Liver (tissue), 9 donors: ENCODE measurements around the gene MARCOL. TPM values are rescaled to one million over a fixed set of nuclear protein-coding genes. Genes with fewer than 3 reads are reported as not detected.

ENCODE experiments used
- DNase-seq: peaks from one replicate; pipeline ENCODE4 v3.0.0-alpha.2; 2017; ENCODE audit warnings: low spot score
- H3K27ac ChIP-seq, 2 donors: one replicate each; pipeline ENCODE4 v1.7.0; 2013; ENCODE audit warnings: inconsistent platforms in 2 of 2, low read length in 2 of 2, control low read depth in 1 of 2, low read depth in 1 of 2, mild to moderate bottlenecking in 1 of 2
- H3K27me3 ChIP-seq, 4 donors: one replicate each; pipeline versions ENCODE4 v1.6.1 to v1.7.0; 2013; ENCODE audit warnings: low read length in 3 of 4, inconsistent platforms in 1 of 4, mild to moderate bottlenecking in 1 of 4, moderate library complexity in 1 of 4; ENCODE audit not compliant: control insufficient read depth in 4 of 4, insufficient read depth in 4 of 4
- H3K36me3 ChIP-seq, 4 donors: one replicate each; pipeline versions ENCODE4 v1.6.1 to v1.7.0; 2013; ENCODE audit warnings: low read length in 3 of 4, mild to moderate bottlenecking in 3 of 4, low read depth in 1 of 4, moderate library complexity in 1 of 4; ENCODE audit not compliant: control insufficient read depth in 4 of 4, insufficient read depth in 3 of 4
- H3K4me1 ChIP-seq, 4 donors: one replicate each; pipeline versions ENCODE4 v1.6.1 to v1.7.0; 2013; ENCODE audit warnings: low read length in 3 of 4, mild to moderate bottlenecking in 3 of 4, moderate library complexity in 1 of 4; ENCODE audit not compliant: control insufficient read depth in 4 of 4, insufficient read depth in 4 of 4
- H3K4me3 ChIP-seq, 3 donors: one replicate each; pipeline versions ENCODE4 v1.6.1 to v1.7.0; 2013; ENCODE audit warnings: low read length in 3 of 3, control low read depth in 1 of 3, low read depth in 1 of 3, mild to moderate bottlenecking in 1 of 3
- H3K9ac ChIP-seq, 2 donors: one replicate each; pipeline ENCODE4 v1.7.0; 2013; ENCODE audit warnings: low read length in 2 of 2, mild to moderate bottlenecking in 2 of 2, moderate library complexity in 2 of 2, control low read depth in 1 of 2, low read depth in 1 of 2
- H3K9me3 ChIP-seq, 4 donors: one replicate each; pipeline versions ENCODE4 v1.6.1 to v1.7.0; 2013; ENCODE audit warnings: low read length in 3 of 4; ENCODE audit not compliant: control insufficient read depth in 4 of 4
- CTCF ChIP-seq: fragments of 150-350 bp; IDR thresholded peaks from 2 replicates; pipeline ENCODE4 v1.5.1; 2017; ENCODE audit warnings: improper control_type of control experiment, low read depth, low read length; ENCODE audit not compliant: missing input control
- EGR1 ChIP-seq, 2 donors: IDR thresholded peaks; 2 replicates each; pipeline ENCODE4 v1.6.1; 2016 to 2018; ENCODE audit warnings: antibody characterized with exemption in 2 of 2, low read depth in 2 of 2
- FOXA1 ChIP-seq: IDR thresholded peaks from 2 replicates; pipeline ENCODE4 v1.6.1; 2016; ENCODE audit warnings: antibody characterized with exemption
- FOXA2 ChIP-seq: IDR thresholded peaks from 2 replicates; pipeline ENCODE4 v1.6.1; 2016; ENCODE audit warnings: antibody characterized with exemption
- GABPA ChIP-seq, 2 donors: IDR thresholded peaks in 1 of 2; conservative IDR thresholded peaks in 1 of 2; 2 replicates each; pipeline ENCODE4 v1.6.1; 2016; ENCODE audit warnings: antibody characterized with exemption in 2 of 2, mild to moderate bottlenecking in 1 of 2, moderate library complexity in 1 of 2
- HNF4A ChIP-seq, 2 donors: conservative IDR thresholded peaks; 2 replicates each; pipeline ENCODE4 v1.6.1; 2016; ENCODE audit warnings: antibody characterized with exemption in 2 of 2, mild to moderate bottlenecking in 2 of 2
- HNF4G ChIP-seq: IDR thresholded peaks from 2 replicates; pipeline ENCODE4 v1.6.1; 2016; ENCODE audit warnings: antibody characterized with exemption
- MAX ChIP-seq: IDR thresholded peaks from 2 replicates; pipeline ENCODE4 v1.6.1; 2016; ENCODE audit warnings: antibody characterized with exemption
- NR2F2 ChIP-seq: IDR thresholded peaks from 2 replicates; pipeline ENCODE4 v1.6.1; 2016; ENCODE audit warnings: antibody characterized with exemption
- RAD21 ChIP-seq, 2 donors: IDR thresholded peaks; 2 replicates each; pipeline ENCODE4 v1.6.1; 2016; ENCODE audit warnings: antibody characterized with exemption in 2 of 2, mild to moderate bottlenecking in 2 of 2
- REST ChIP-seq: IDR thresholded peaks from 2 replicates; pipeline ENCODE4 v1.6.1; 2016; ENCODE audit warnings: antibody characterized with exemption, mild to moderate bottlenecking
- RXRA ChIP-seq, 2 donors: IDR thresholded peaks; 2 replicates each; pipeline ENCODE4 v1.6.1; 2017 to 2018; ENCODE audit warnings: antibody characterized with exemption in 2 of 2, mild to moderate bottlenecking in 1 of 2
- SP1 ChIP-seq: IDR thresholded peaks from 2 replicates; pipeline ENCODE4 v1.6.1; 2018; ENCODE audit warnings: antibody characterized with exemption, mild to moderate bottlenecking
- YY1 ChIP-seq: IDR thresholded peaks from 2 replicates; pipeline ENCODE4 v1.6.1; 2016; ENCODE audit warnings: antibody characterized with exemption, mild to moderate bottlenecking
- ZBTB33 ChIP-seq: IDR thresholded peaks from 2 replicates; pipeline ENCODE4 v1.6.1; 2016; ENCODE audit warnings: antibody characterized with exemption
- WGBS: extraction: QIAGEN DNeasy Blood & Tissue Kit; methylation state at CpG from one replicate; pipeline ENCODE4 v1.1.7; 2013; 5-methylcytosine and 5-hydroxymethylcytosine counted together
- polyA plus RNA-seq, 2 donors: library from polyadenylated mRNA; stranded (reverse) in 1 of 2; unstranded in 1 of 2; fragments of 200-250 nt in 1 of 2; fragments of >200 nt in 1 of 2; fragmentation: Nextera tagmentation in 1 of 2; extraction: Ambion mirVana in 1 of 2; gene quantifications; one replicate each; pipeline versions ENCODE4 v1.2.1 to v1.2.3, GENCODE V29; 2013 to 2015
- total RNA-seq, 2 donors: library from RNA; depleted of rRNA; stranded (reverse); fragments of >200 nt; gene quantifications; one replicate each; pipeline ENCODE4 v1.2.3, GENCODE V29; 2014
- donor health status: healthy.
- donor health status: healthy.
- donor health status: healthy.
- donor health status: healthy.
- donor health status: healthy.

MARCOL gene
- total and polyA plus RNA-seq, 4 donors: not detected

GRCh38 chr5:148208226-148208625 is 30.1 kb upstream of the MARCOL start:
- Histone ChIP-seq H3K4me1 (peaks cover 0 to 8% (median 0%) of the 10 kb centered on the region in 4 donors), H3K9ac (no peak overlapping the region), H3K27me3 (no peaks in the 10 kb centered on the region), H3K9me3 (no peaks in the 10 kb centered on the region), H3K36me3 (no peaks in the 10 kb centered on the region), H3K4me3 (no peak overlapping the region), H3K27ac (no peak overlapping the region)
- DNase-seq: no peak
- TF ChIP-seq CTCF (no peak), RAD21 (IDR thresholded peaks at IDR 0.05) (no peak), NR2F2 (no peak), REST (no peak), HNF4G (no peak), MAX (no peak), RXRA (IDR thresholded peaks at IDR 0.05) (no peak), FOXA2 (no peak)

GRCh38 chr5:148209151-148209770 is 29.1 kb upstream of the MARCOL start:
- no peaks in the 10 kb centered on the region for H3K36me3 ChIP-seq
- no peaks in the 10 kb centered on the region for H3K27me3 ChIP-seq
- H3K27ac ChIP-seq: no peak overlapping the region
- H3K4me1 ChIP-seq: peaks cover 0 to 8% (median 0%) of the 10 kb centered on the region in 4 donors
- 58% methylated on average over 3 of the region's 3 CpGs for WGBS
- no peaks in the 10 kb centered on the region for H3K9me3 ChIP-seq
- TF ChIP-seq HNF4A (conservative IDR thresholded peaks at IDR 0.05) (no peak), RXRA (IDR thresholded peaks at IDR 0.05) (no peak), FOXA1 (no peak), FOXA2 (no peak), REST (no peak), GABPA (IDR thresholded peaks at IDR 0.05 in 1 of 2, conservative IDR thresholded peaks at IDR 0.05 in 1 of 2) (no peak), EGR1 (IDR thresholded peaks at IDR 0.05; ENCODE audit: low read depth in 2 of 2) (no peak), MAX (no peak), ZBTB33 (no peak), CTCF (no peak), RAD21 (IDR thresholded peaks at IDR 0.05) (no peak), YY1 (no peak), HNF4G (no peak), SP1 (no peak)
- H3K9ac ChIP-seq: no peak overlapping the region
- DNase-seq: no peak
- H3K4me3 ChIP-seq: no peak overlapping the region
